Forelimb muscle (tissue), 1 donor: Measurements from ENCODE around the gene ZNRF3. TPM values are rescaled to one million over a fixed set of nuclear protein-coding genes. Genes with fewer than 3 reads are reported as not detected.

Experiments
- DNase-seq: peaks from one replicate; pipeline ENCODE4 v3.0.0-alpha.2; 2013; ENCODE audit warnings: low read depth
- polyA plus RNA-seq: library from polyadenylated mRNA; unstranded; fragments of 120-200 nt; gene quantifications from one replicate; pipeline ENCODE4 v1.2.1, GENCODE V29; 2013; ENCODE audit not compliant: insufficient read length

Gene ZNRF3
- polyA plus RNA-seq, 1 donor: 9.7 TPM

GRCh38 chr22:29088809-29089208, 205.4 kb downstream of the ZNRF3 start:
- DNase-seq: no peak

DNA sequence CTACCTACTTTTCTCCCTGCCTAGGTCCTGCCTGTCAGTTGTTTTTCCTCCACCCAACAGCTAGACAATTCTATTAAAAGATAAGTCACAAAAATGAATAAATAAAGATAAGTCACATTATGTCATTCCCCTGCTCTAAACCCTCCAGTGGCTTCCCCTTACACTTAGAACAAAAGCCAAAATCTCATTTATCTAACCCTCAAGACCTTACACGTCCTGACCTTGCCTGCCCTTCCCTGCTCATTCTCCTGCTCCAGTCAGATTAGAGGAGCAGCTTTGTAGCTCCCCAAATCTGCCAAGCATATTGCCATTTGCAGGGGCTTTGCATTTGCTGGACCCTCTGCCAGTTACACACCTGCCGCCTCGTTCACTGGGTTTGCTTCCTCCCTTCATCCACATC, 206.1 kb downstream of the ZNRF3 start:
- no peak for DNase-seq

DNA sequence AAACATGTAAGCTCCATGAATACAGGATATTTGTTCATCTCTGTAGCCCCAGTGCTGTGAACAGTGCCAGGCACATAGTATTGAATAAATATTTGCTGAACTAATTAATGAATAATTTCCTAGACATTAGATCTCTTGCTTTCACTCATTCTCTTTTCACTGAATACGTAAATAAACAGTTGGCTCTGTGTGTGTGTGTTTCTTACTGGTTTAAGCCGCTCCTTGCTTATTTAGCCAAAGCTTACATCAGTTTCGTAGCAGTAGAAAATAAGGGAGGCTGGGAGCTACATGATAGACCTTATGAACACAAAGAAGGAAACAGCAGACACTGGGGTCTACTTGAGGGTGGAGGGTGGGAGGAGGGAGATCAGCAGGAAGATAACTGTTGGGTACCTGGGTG, 206.7 kb downstream of the ZNRF3 start:
- no peak for DNase-seq

DNA sequence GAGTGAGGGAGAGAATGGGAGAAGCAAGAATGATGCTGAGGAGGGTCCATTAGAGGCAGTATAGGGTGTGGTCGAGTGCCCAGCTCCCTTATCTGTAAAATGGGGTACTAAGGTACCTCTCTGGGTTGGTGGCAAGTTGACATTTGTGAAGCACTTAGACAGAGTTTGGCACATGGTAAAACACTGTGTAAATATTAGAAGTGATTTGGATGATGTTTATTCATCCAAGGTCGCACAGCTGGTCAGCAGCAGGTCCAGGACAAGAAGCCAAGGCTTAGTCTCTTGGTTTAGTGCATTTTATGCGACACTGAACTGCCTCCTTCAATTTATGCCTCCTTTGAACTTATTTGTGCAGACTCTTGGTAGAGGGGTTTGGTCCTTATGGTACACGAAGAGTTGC, 208.9 kb downstream of the ZNRF3 start:
- no peak for DNase-seq

DNA sequence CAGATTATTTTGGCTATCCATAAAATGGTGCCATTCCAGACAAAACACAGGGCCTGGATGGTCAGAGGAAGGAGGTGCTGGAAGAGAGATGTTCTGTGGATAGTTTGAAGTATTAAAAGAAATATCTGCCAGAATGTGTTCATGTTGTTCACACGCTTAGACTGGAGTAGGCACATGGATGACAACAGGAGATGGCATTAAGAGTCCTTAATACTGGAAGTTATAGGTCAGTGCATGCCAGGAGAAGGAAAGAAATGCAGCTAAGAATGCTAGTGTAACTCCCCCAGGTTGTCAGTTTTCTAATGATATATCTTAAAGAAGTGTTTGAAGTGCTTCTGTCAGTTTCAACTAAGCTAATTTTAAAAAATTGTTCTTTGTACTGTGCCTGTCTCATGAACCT, 209.7 kb downstream of the ZNRF3 start:
- no peak for DNase-seq

GRCh38 chr22:29093501-29094300, 210.3 kb downstream of the ZNRF3 start:
- peak; percentile 55 for DNase-seq

GRCh38 chr22:29095459-29095858, 212.1 kb downstream of the ZNRF3 start:
- no peak for DNase-seq

- DNase-seq: no peak
These were observed 213.6 kb downstream of the ZNRF3 start for GRCh38 chr22:29096736-29097669.

DNA sequence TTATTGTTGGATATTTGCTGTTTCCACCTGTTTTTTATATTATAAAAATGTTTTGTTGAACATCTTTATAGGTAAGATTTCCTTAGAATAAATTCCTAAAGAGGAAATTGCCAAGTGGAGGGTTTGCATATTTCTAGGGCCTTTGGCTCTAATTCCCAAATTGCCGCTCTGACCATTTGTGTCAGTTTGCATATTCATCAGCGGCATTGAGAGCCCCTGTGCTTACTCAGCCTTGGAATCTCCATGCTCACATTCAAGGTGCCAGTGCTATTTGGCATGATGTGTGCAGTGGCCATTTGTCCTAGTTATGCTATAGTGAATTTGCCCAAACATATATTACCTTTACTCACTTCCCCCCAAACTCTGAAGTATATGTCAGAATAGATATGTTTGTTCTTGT, 214.9 kb downstream of the ZNRF3 start:
- no peak for DNase-seq

DNA sequence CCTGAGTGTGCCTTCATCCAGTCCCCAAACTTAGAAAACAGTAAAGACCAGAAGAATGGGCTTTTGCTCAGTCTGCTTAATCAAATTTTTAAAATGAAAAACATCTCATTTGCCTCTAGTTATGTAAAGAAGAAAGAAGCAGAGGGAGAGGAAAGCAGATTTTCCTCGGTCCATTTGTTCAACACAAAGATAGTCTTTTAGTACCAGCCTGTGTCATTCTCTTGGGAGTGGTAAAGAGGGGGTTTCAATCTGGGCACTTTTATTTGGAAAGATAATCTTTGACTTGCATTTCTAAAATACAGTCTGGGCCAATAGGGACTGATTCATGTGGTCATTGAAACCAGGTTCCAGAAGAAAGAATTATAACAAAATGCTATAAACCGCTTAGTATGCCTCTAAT, 218.9 kb downstream of the ZNRF3 start:
- no peak for DNase-seq

GRCh38 chr22:29103121-29103520, 219.7 kb downstream of the ZNRF3 start:
- DNase-seq: no peak

- DNase-seq: no peak
These were observed 222.1 kb downstream of the ZNRF3 start for GRCh38 chr22:29105468-29105867.

- no peak for DNase-seq
These were observed 223.5 kb downstream of the ZNRF3 start for GRCh38 chr22:29106839-29107238.

Other genes starting within 250 kb of the ZNRF3 start
- gene TTC28, start 203.7 kb upstream of the ZNRF3 start, polyA plus RNA-seq: 24.9 TPM
- 6.9 TPM for gene CHEK2, start 141.8 kb upstream of the ZNRF3 start, polyA plus RNA-seq
- 17.3 TPM for gene HSCB, start 141.5 kb upstream of the ZNRF3 start, polyA plus RNA-seq
- 23.0 TPM for gene CCDC117, start 110.9 kb upstream of the ZNRF3 start, polyA plus RNA-seq
- gene XBP1, start 83.0 kb upstream of the ZNRF3 start, polyA plus RNA-seq: 63.7 TPM
- gene C22orf31, start 178.3 kb downstream of the ZNRF3 start, polyA plus RNA-seq: 1.8 TPM
- gene KREMEN1, start 189.5 kb downstream of the ZNRF3 start, polyA plus RNA-seq: 94.7 TPM